ENCODE measurements around the gene TUBA3D.
"Not testable (repeated sequence)": the region's sequence is repeated elsewhere in the genome, so short reads cannot be mapped to it uniquely, and the experiment has no call there.

Gene TUBA3D

GRCh38 chr2:131451265-131451949 is 24.5 kb upstream of the TUBA3D start:
- not testable (repeated sequence) for H3K79me2 ChIP-seq (ENCODE audit: control insufficient read depth, insufficient read depth, low read length, poor library complexity); H3K14ac ChIP-seq (ENCODE audit: low read length); H2BK120ac ChIP-seq (ENCODE audit: insufficient read depth, low read length, poor library complexity); H2AFZ ChIP-seq (ENCODE audit: insufficient read depth, low read length, poor library complexity); H3K79me1 ChIP-seq (ENCODE audit: low read length); H3K9ac ChIP-seq (ENCODE audit: low read length); H4K8ac ChIP-seq (ENCODE audit: low read depth, low read length); H4K12ac ChIP-seq (ENCODE audit: low read depth, low read length); H3K18ac ChIP-seq (ENCODE audit: low read length); H2BK12ac ChIP-seq (ENCODE audit: low read length); H4K91ac ChIP-seq (ENCODE audit: low read depth, low read length); H3K27me3 ChIP-seq (ENCODE audit: insufficient read depth, low read length); H3K4me3 ChIP-seq (ENCODE audit: low read depth, low read length); DNase-seq; H2AK5ac ChIP-seq (ENCODE audit: low read length); H3K36me3 ChIP-seq (ENCODE audit: control insufficient read depth in 1 of 2, insufficient read depth in 2 of 2, low read length in 2 of 2); H3K9me3 ChIP-seq (ENCODE audit: insufficient read depth, low read depth, low read length); H3K4me1 ChIP-seq (ENCODE audit: control insufficient read depth in 1 of 2, insufficient read depth in 2 of 2, low read length in 2 of 2); H3K23ac ChIP-seq (ENCODE audit: low read length); H3K4me2 ChIP-seq (ENCODE audit: low read length); H3K27ac ChIP-seq (ENCODE audit: low read depth, low read length); H2BK5ac ChIP-seq (ENCODE audit: low read depth, low read length, poor library complexity); H3K4ac ChIP-seq (ENCODE audit: low read depth, low read length)
- no CpG with 5 or more reads among the region's 10 CpGs for WGBS (ENCODE audit: extremely low coverage, insufficient coverage, insufficient read length)

- not testable (repeated sequence) for H3K79me1 ChIP-seq (ENCODE audit: low read length); H3K4me1 ChIP-seq (ENCODE audit: control insufficient read depth in 1 of 2, insufficient read depth in 2 of 2, low read length in 2 of 2); H3K9ac ChIP-seq (ENCODE audit: low read length); H3K27ac ChIP-seq (ENCODE audit: low read depth, low read length); H3K36me3 ChIP-seq (ENCODE audit: control insufficient read depth in 1 of 2, insufficient read depth in 2 of 2, low read length in 2 of 2); DNase-seq; H3K4me2 ChIP-seq (ENCODE audit: low read length); H3K4ac ChIP-seq (ENCODE audit: low read depth, low read length); H3K14ac ChIP-seq (ENCODE audit: low read length); H3K23ac ChIP-seq (ENCODE audit: low read length); H2BK12ac ChIP-seq (ENCODE audit: low read length); H4K8ac ChIP-seq (ENCODE audit: low read depth, low read length); H4K91ac ChIP-seq (ENCODE audit: low read depth, low read length); H2AK5ac ChIP-seq (ENCODE audit: low read length); H3K4me3 ChIP-seq (ENCODE audit: low read depth, low read length); H2AFZ ChIP-seq (ENCODE audit: insufficient read depth, low read length, poor library complexity); H2BK120ac ChIP-seq (ENCODE audit: insufficient read depth, low read length, poor library complexity); H4K12ac ChIP-seq (ENCODE audit: low read depth, low read length); H3K27me3 ChIP-seq (ENCODE audit: insufficient read depth, low read length); H3K79me2 ChIP-seq (ENCODE audit: control insufficient read depth, insufficient read depth, low read length, poor library complexity); H3K18ac ChIP-seq (ENCODE audit: low read length); H2BK5ac ChIP-seq (ENCODE audit: low read depth, low read length, poor library complexity); H3K9me3 ChIP-seq (ENCODE audit: insufficient read depth, low read depth, low read length)
- no CpG with 5 or more reads among the region's 2 CpGs for WGBS (ENCODE audit: extremely low coverage, insufficient coverage, insufficient read length)
Observed at GRCh38 chr2:131454914-131455313, 21.0 kb upstream of the TUBA3D start.

GRCh38 chr2:131467722-131468121 is 8.2 kb upstream of the TUBA3D start:
- no CpG with 5 or more reads among the region's 10 CpGs for whole genome bisulfite sequencing (ENCODE audit: extremely low coverage, insufficient coverage, insufficient read length)
- H3K23ac ChIP-seq (ENCODE audit: low read length); H3K4me3 ChIP-seq (ENCODE audit: low read depth, low read length); H3K27ac ChIP-seq (ENCODE audit: low read depth, low read length); H3K79me1 ChIP-seq (ENCODE audit: low read length); H3K4me1 ChIP-seq (ENCODE audit: control insufficient read depth in 1 of 2, insufficient read depth in 2 of 2, low read length in 2 of 2); H2AK5ac ChIP-seq (ENCODE audit: low read length); H4K8ac ChIP-seq (ENCODE audit: low read depth, low read length); H3K36me3 ChIP-seq (ENCODE audit: control insufficient read depth in 1 of 2, insufficient read depth in 2 of 2, low read length in 2 of 2); H3K9ac ChIP-seq (ENCODE audit: low read length); H2BK12ac ChIP-seq (ENCODE audit: low read length); H4K12ac ChIP-seq (ENCODE audit: low read depth, low read length); H3K4ac ChIP-seq (ENCODE audit: low read depth, low read length); H4K91ac ChIP-seq (ENCODE audit: low read depth, low read length); H3K4me2 ChIP-seq (ENCODE audit: low read length); H2AFZ ChIP-seq (ENCODE audit: insufficient read depth, low read length, poor library complexity); DNase-seq; H3K18ac ChIP-seq (ENCODE audit: low read length); H3K9me3 ChIP-seq (ENCODE audit: insufficient read depth, low read depth, low read length); H3K79me2 ChIP-seq (ENCODE audit: control insufficient read depth, insufficient read depth, low read length, poor library complexity); H3K14ac ChIP-seq (ENCODE audit: low read length); H2BK120ac ChIP-seq (ENCODE audit: insufficient read depth, low read length, poor library complexity); H3K27me3 ChIP-seq (ENCODE audit: insufficient read depth, low read length); H2BK5ac ChIP-seq (ENCODE audit: low read depth, low read length, poor library complexity): not testable (repeated sequence)

GRCh38 chr2:131470944-131471343 is 5.0 kb upstream of the TUBA3D start:
- H3K14ac ChIP-seq (ENCODE audit: low read length); H4K91ac ChIP-seq (ENCODE audit: low read depth, low read length); H3K18ac ChIP-seq (ENCODE audit: low read length); H2BK5ac ChIP-seq (ENCODE audit: low read depth, low read length, poor library complexity); H3K79me1 ChIP-seq (ENCODE audit: low read length); H3K4ac ChIP-seq (ENCODE audit: low read depth, low read length); H3K36me3 ChIP-seq (ENCODE audit: control insufficient read depth in 1 of 2, insufficient read depth in 2 of 2, low read length in 2 of 2); H3K4me3 ChIP-seq (ENCODE audit: low read depth, low read length); H2BK12ac ChIP-seq (ENCODE audit: low read length); H3K4me1 ChIP-seq (ENCODE audit: control insufficient read depth in 1 of 2, insufficient read depth in 2 of 2, low read length in 2 of 2); H4K12ac ChIP-seq (ENCODE audit: low read depth, low read length); H3K79me2 ChIP-seq (ENCODE audit: control insufficient read depth, insufficient read depth, low read length, poor library complexity); H3K9ac ChIP-seq (ENCODE audit: low read length); H4K8ac ChIP-seq (ENCODE audit: low read depth, low read length); H2AFZ ChIP-seq (ENCODE audit: insufficient read depth, low read length, poor library complexity); H2AK5ac ChIP-seq (ENCODE audit: low read length); DNase-seq; H2BK120ac ChIP-seq (ENCODE audit: insufficient read depth, low read length, poor library complexity); H3K4me2 ChIP-seq (ENCODE audit: low read length); H3K9me3 ChIP-seq (ENCODE audit: insufficient read depth, low read depth, low read length); H3K23ac ChIP-seq (ENCODE audit: low read length); H3K27me3 ChIP-seq (ENCODE audit: insufficient read depth, low read length); H3K27ac ChIP-seq (ENCODE audit: low read depth, low read length): not testable (repeated sequence)
- WGBS (ENCODE audit: extremely low coverage, insufficient coverage, insufficient read length): no CpG with 5 or more reads among the region's 3 CpGs
